GM12801 (cell line): ENCODE data around the gene GSDMA.

Source experiments
- TF ChIP-seq, protein P1 (sequence below): IDR thresholded peaks from one replicate; pipeline ENCODE4 v1.5.1; 2011; ENCODE audit warnings: control low read depth; ENCODE audit not compliant: insufficient read length; ENCODE audit errors: extremely low read depth

GSDMA gene

DNA sequence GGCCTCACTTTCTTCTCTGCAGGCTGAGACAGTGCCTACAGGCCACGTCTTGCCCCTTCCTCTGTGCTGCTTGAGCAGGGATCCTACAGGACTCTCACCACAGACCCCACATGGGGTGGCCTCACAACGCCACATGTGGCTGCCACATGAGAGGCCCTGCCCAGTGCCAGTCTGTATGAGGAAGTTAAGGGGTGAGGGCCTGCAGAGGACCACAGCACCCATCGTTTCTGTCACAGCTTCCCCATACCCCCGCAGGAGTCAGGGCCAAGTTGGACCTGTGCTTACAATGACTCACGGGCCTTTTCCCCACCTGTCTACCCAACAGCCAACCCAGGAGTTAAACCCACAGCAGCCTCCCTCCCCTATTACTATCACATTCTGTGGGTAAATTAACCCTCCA lies 41.5 kb upstream of the GSDMA start:
- TF ChIP-seq, protein P1, sequence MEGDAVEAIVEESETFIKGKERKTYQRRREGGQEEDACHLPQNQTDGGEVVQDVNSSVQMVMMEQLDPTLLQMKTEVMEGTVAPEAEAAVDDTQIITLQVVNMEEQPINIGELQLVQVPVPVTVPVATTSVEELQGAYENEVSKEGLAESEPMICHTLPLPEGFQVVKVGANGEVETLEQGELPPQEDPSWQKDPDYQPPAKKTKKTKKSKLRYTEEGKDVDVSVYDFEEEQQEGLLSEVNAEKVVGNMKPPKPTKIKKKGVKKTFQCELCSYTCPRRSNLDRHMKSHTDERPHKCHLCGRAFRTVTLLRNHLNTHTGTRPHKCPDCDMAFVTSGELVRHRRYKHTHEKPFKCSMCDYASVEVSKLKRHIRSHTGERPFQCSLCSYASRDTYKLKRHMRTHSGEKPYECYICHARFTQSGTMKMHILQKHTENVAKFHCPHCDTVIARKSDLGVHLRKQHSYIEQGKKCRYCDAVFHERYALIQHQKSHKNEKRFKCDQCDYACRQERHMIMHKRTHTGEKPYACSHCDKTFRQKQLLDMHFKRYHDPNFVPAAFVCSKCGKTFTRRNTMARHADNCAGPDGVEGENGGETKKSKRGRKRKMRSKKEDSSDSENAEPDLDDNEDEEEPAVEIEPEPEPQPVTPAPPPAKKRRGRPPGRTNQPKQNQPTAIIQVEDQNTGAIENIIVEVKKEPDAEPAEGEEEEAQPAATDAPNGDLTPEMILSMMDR: no peak

DNA sequence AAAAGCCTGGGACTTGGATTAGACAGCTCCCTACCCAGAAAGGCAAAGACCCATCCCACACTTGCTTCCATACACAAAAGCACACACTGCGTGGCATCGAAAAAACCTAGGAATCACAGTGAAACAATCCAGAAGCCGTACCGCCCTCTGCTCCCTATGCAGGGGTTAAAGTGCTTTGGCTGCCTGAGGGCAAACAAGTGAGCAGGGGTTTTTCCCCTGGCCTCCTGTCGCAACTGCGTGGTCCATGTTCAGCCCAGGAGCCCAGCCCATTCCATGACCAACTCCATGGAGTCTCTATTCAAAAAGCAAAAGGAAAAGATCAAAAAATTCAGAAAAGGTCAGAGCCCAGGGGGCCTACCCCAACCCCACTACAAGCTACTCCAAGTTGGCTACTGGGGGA lies 40.8 kb upstream of the GSDMA start:
- TF ChIP-seq, protein P1: no peak

DNA sequence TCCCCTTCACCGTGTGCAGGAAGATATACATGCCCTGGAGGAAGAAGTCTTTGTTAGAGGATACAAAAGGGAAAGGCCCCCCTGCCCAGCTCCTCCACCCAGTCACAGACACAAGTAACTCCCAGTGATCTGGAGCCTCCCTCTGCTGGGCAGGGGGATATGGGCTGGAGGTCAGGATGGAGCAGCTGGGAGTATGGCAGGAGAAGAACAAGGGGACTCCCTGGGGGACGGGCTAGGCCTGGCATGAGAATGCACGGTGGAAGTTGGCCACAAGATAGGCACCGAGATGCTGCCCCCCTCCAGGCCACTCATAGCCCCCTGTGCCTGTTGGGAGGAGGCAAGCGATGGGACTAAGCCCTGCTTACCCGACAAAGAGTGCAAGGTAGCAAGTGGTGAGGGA lies 39.6 kb upstream of the GSDMA start:
- TF ChIP-seq, protein P1: no peak

DNA sequence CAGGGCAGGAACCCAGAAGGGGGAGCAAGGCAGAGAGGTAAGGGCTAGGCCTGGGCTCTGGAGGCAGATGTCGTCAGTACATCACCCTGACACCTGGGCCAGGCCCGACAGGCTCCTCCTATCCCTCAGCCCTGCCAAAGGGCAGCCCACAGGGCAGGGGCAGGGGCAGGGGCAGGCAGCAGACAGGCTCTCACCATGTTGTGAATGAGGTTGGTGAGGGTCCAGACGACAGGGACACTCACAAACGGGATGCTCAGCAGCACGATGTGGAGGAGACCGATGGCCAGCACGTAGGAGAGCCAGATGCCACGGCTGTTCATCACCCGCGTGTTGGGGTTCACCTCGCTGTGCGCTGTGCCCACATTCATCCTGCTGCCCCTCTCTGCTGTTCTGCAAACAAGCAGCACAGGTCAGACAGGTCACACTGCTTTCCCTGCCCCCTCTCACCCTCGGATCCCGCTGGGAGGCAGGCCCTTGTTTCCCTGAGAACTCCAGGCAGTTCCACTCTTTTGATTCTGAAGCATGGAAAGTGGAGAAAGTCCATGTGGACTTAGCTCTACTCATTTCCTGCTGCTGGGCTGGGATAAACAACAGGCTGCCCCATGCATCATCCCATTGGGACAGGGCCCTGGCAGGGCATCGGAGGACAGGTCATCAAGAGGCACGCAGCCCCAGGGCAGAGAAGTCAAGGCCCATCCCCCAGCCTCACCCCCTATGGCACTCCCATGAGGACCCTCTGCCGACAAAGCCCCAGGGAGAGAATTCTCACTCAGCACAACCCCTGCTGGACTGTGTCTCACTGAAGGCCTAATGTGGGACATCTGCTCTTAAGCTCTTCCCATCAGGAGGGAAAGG lies 38.7 kb upstream of the GSDMA start:
- TF ChIP-seq, protein P1: no peak

DNA sequence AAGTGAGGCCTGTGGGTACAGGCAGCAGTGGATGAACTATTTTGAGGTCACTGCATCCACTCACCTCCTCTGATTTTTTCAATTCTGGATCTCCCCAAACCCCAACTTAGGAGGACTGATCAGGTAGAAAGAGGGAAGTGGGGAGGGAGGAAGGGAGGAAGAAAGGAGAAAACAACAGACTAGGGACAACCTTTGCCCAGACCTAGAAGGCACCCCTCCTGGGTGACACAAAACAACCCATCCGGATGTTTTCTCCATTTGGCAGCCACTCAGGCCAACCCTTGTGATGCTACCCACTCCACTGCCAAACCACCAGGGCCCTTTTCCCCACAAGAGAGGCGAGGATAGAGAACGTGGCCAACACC lies 38.1 kb upstream of the GSDMA start:
- TF ChIP-seq, protein P1: no peak

DNA sequence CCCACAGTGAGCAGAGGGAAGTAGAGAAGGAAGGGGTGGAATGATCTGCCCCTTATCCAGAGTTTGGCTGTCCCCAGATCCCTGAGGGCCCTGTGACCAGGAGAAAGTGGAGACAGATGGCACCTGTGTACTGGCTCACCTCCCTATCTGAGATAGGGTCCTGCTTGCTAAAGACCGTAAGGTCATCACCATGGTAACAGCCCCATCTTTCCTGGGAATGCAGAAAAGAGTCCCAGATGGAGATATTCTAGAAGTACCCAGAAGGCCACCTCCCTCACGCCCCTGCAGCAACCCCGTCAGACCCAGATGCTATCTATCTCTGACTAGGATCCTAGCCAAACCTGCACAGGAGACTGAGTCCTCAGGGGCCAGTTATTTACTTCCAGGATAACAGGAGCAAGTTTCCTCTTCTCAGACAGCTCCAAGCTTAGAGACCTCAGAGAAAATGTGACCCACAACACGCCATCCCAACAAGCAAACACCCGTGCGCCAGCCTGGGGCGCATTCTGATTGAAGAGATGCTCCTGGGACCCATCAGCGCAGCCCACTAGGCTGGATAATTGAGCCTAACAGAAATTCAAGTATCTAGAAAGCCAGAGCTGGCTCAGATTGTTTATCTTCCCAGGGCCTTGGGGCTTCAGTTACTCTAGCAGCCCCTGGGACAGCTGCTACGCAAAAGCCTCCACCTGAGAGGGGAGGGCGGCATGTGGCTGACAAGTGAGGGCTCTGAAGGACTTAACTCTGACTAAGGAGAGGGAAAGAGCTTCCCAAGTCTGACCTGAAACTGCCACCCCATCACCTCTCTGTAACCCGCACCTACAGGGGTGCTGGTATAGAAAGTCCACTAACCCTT lies 37.3 kb upstream of the GSDMA start:
- TF ChIP-seq, protein P1: no peak

DNA sequence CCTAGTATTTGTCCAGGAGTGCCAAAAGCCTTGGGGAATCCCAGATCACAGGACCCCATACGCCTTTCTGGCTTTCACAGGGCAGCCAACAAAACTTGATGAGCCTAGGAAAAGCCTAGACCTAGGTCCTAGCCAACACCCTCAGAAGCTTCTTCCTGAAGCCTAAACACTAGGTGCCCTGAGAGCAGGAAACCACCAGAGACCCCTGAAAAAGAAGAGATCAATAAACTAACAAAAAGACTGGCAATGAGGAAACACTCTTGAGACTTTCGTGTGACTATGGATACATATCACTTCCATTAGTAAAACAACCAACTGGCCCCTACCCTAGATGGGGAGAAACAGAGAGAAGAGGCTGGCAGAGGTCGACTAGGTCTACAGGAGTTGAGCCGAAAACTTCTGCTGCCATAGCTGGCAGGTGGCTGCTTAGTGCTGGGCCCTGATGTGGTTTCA lies 36.6 kb upstream of the GSDMA start:
- TF ChIP-seq, protein P1: no peak
